ENCODE measurements around the gene MAGI2. TPM values are rescaled to one million over a fixed set of nuclear protein-coding genes. Genes with fewer than 3 reads are reported as not detected.

The MAGI2 gene
- total and polyA plus RNA-seq, 2 of the 13 experiments (the other 11 are each of a cell fraction or from before 2014, with no cell fraction given) = 1.5 to 3.8 TPM

DNA sequence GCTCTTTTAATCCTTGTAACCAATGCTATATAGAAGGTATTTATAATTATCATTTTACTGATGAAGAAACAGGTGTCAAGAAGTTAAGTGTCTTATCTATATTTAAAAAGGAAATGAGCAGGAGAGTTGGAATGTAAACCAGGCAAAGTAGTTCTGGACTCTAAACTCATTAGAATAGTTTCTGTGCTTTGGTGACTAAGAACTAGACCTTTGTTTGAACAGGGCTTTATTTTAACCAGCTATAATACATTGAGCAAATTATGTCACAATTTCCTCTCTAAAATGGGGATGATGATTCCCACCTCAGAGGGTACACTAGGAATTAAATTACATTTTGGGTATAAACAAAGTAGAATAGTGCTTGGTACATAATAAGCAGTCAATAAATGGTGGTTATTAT, 236.0 kb downstream of the MAGI2 start (continued):
- TF ChIP-seq ZMYM2 (CRISPR knock-in tag; IDR thresholded peaks at IDR 0.05) (no peak), RFX1 (IDR thresholded peaks at IDR 0.05) (no peak), ZNF234 (CRISPR knock-in tag; conservative IDR thresholded peaks at IDR 0.05) (no peak), ZNF33A (CRISPR knock-in tag; IDR thresholded peaks at IDR 0.05; ENCODE audit: borderline replicate concordance) (no peak), FOSL1 (CRISPR knock-in tag; IDR thresholded peaks at IDR 0.05; ENCODE audit: borderline replicate concordance) (peak; percentile 27; the same call in 1 of the 2 replicates), FLYWCH1 (CRISPR knock-in tag; IDR thresholded peaks at IDR 0.05) (no peak), HMG20A (CRISPR knock-in tag; IDR thresholded peaks at IDR 0.05; ENCODE audit: borderline replicate concordance) (peak; percentile 52; the same call in 1 of the 2 replicates), RCOR2 (CRISPR knock-in tag; IDR thresholded peaks at IDR 0.05) (no peak), SOX6 (IDR thresholded peaks at IDR 0.05) (no peak), SOX6 (CRISPR knock-in tag; IDR thresholded peaks at IDR 0.05) (peak; percentile 44; the same call in 1 of the 2 replicates), ZNF337 (CRISPR knock-in tag; IDR thresholded peaks at IDR 0.05; ENCODE audit: borderline replicate concordance, low read depth) (no peak), DPF2 (CRISPR knock-in tag; IDR thresholded peaks at IDR 0.05; ENCODE audit: borderline replicate concordance, low read depth) (0 out of 2 replicates have a peak, but pooled peaks have one; percentile 15), ZNF543 (CRISPR knock-in tag; IDR thresholded peaks at IDR 0.05) (no peak), ZNF3 (CRISPR knock-in tag; IDR thresholded peaks at IDR 0.05) (no peak), HES4 (CRISPR knock-in tag; IDR thresholded peaks at IDR 0.05; ENCODE audit: borderline replicate concordance) (no peak), RFXANK (CRISPR knock-in tag; IDR thresholded peaks at IDR 0.05) (no peak), MEF2D (CRISPR knock-in tag; IDR thresholded peaks at IDR 0.05) (no peak), ZFP90 (CRISPR knock-in tag; IDR thresholded peaks at IDR 0.05; ENCODE audit: borderline replicate concordance) (no peak), MAFG (CRISPR knock-in tag; IDR thresholded peaks at IDR 0.05) (no peak), SMARCE1 (IDR thresholded peaks at IDR 0.05; ENCODE audit: borderline replicate concordance) (no peak), ZNF614 (CRISPR knock-in tag; IDR thresholded peaks at IDR 0.05; ENCODE audit: borderline replicate concordance) (no peak), ELF1 (CRISPR knock-in tag; IDR thresholded peaks at IDR 0.05) (no peak), ATF7-NPFF (CRISPR knock-in tag; IDR thresholded peaks at IDR 0.05; ENCODE audit: low read depth) (no peak), AHR (CRISPR knock-in tag; IDR thresholded peaks at IDR 0.05) (no peak), GATAD1 (CRISPR knock-in tag; IDR thresholded peaks at IDR 0.05) (no peak), EP300 (IDR thresholded peaks at IDR 0.05; ENCODE audit: low read depth in 2 of 2, low read length in 2 of 2) (peak in 1 of 2 experiments; percentile 72; a peak in 2 of 4 replicates), EP300 (CRISPR knock-in tag; IDR thresholded peaks at IDR 0.05; ENCODE audit: borderline replicate concordance) (no peak), ZNF207 (IDR thresholded peaks at IDR 0.05; ENCODE audit: borderline replicate concordance) (no peak), ATF7 (IDR thresholded peaks at IDR 0.05) (no peak), ATF7 (CRISPR knock-in tag; IDR thresholded peaks at IDR 0.05) (no peak)
- TF ChIP-seq, protein P1, sequence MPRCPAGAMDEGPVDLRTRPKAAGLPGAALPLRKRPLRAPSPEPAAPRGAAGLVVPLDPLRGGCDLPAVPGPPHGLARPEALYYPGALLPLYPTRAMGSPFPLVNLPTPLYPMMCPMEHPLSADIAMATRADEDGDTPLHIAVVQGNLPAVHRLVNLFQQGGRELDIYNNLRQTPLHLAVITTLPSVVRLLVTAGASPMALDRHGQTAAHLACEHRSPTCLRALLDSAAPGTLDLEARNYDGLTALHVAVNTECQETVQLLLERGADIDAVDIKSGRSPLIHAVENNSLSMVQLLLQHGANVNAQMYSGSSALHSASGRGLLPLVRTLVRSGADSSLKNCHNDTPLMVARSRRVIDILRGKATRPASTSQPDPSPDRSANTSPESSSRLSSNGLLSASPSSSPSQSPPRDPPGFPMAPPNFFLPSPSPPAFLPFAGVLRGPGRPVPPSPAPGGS (CRISPR knock-in tag; IDR thresholded peaks at IDR 0.05) = no peak
- TF ChIP-seq, protein P2, sequence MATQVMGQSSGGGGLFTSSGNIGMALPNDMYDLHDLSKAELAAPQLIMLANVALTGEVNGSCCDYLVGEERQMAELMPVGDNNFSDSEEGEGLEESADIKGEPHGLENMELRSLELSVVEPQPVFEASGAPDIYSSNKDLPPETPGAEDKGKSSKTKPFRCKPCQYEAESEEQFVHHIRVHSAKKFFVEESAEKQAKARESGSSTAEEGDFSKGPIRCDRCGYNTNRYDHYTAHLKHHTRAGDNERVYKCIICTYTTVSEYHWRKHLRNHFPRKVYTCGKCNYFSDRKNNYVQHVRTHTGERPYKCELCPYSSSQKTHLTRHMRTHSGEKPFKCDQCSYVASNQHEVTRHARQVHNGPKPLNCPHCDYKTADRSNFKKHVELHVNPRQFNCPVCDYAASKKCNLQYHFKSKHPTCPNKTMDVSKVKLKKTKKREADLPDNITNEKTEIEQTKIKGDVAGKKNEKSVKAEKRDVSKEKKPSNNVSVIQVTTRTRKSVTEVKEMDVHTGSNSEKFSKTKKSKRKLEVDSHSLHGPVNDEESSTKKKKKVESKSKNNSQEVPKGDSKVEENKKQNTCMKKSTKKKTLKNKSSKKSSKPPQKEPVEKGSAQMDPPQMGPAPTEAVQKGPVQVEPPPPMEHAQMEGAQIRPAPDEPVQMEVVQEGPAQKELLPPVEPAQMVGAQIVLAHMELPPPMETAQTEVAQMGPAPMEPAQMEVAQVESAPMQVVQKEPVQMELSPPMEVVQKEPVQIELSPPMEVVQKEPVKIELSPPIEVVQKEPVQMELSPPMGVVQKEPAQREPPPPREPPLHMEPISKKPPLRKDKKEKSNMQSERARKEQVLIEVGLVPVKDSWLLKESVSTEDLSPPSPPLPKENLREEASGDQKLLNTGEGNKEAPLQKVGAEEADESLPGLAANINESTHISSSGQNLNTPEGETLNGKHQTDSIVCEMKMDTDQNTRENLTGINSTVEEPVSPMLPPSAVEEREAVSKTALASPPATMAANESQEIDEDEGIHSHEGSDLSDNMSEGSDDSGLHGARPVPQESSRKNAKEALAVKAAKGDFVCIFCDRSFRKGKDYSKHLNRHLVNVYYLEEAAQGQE (IDR thresholded peaks at IDR 0.05; ENCODE audit: borderline replicate concordance in 1 of 2, low read depth in 1 of 2, low read length in 2 of 2) = no peak
